ENCODE results near the gene ALDH1B1.
"Not testable (repeated sequence)": the region's sequence is repeated elsewhere in the genome, so short reads cannot be mapped to it uniquely, and the experiment has no call there.

Gene ALDH1B1

GRCh38 chr9:38363589-38363925 lies 28.9 kb upstream of the ALDH1B1 start:
- no peak overlapping the region for H3K9ac ChIP-seq (ENCODE audit: low read length)
- no peaks in the 10 kb centered on the region for H3K27me3 ChIP-seq (ENCODE audit: control insufficient read depth, insufficient read depth, low read length)
- H3K36me3 ChIP-seq (ENCODE audit: control insufficient read depth, low read depth, low read length), result no peaks in the 10 kb centered on the region
- H3K4me1 ChIP-seq (ENCODE audit: control insufficient read depth, low read depth, low read length), result no peaks in the 10 kb centered on the region
- H3K9me3 ChIP-seq (ENCODE audit: control insufficient read depth, low read depth, low read length), result no peaks in the 10 kb centered on the region
- no peak overlapping the region for H3K27ac ChIP-seq (ENCODE audit: low read length)
- no peak overlapping the region for H3K4me3 ChIP-seq (ENCODE audit: low read length)

- H3K9ac ChIP-seq (ENCODE audit: low read length), result no peak overlapping the region
- H3K27me3 ChIP-seq (ENCODE audit: control insufficient read depth, insufficient read depth, low read length), result peaks cover 12% of the 10 kb centered on the region
- no peaks in the 10 kb centered on the region for H3K36me3 ChIP-seq (ENCODE audit: control insufficient read depth, low read depth, low read length)
- no peak overlapping the region for H3K4me3 ChIP-seq (ENCODE audit: low read length)
- H3K27ac ChIP-seq (ENCODE audit: low read length), result no peak overlapping the region
- H3K4me1 ChIP-seq (ENCODE audit: control insufficient read depth, low read depth, low read length), result no peaks in the 10 kb centered on the region
- no peaks in the 10 kb centered on the region for H3K9me3 ChIP-seq (ENCODE audit: control insufficient read depth, low read depth, low read length)
Measured at GRCh38 chr9:38367898-38368297, 24.6 kb upstream of the ALDH1B1 start.

GRCh38 chr9:38368731-38369130 lies 23.8 kb upstream of the ALDH1B1 start:
- Histone ChIP-seq H3K27ac (ENCODE audit: low read length) (no peak overlapping the region), H3K9me3 (ENCODE audit: control insufficient read depth, low read depth, low read length) (no peaks in the 10 kb centered on the region), H3K4me3 (ENCODE audit: low read length) (no peak overlapping the region), H3K36me3 (ENCODE audit: control insufficient read depth, low read depth, low read length) (no peaks in the 10 kb centered on the region), H3K4me1 (ENCODE audit: control insufficient read depth, low read depth, low read length) (no peaks in the 10 kb centered on the region), H3K27me3 (ENCODE audit: control insufficient read depth, insufficient read depth, low read length) (peaks cover 13% of the 10 kb centered on the region), H3K9ac (ENCODE audit: low read length) (no peak overlapping the region)

- no peaks in the 10 kb centered on the region for H3K36me3 ChIP-seq (ENCODE audit: control insufficient read depth, low read depth, low read length)
- H3K4me1 ChIP-seq (ENCODE audit: control insufficient read depth, low read depth, low read length), result no peaks in the 10 kb centered on the region
Measured at GRCh38 chr9:38370176-38370575, 22.3 kb upstream of the ALDH1B1 start.

GRCh38 chr9:38371495-38371894 lies 21.0 kb upstream of the ALDH1B1 start:
- no peak overlapping the region for H3K27ac ChIP-seq (ENCODE audit: low read length)
- H3K4me1 ChIP-seq (ENCODE audit: control insufficient read depth, low read depth, low read length), result no peaks in the 10 kb centered on the region
- H3K4me3 ChIP-seq (ENCODE audit: low read length), result no peak overlapping the region
- no peak overlapping the region for H3K9ac ChIP-seq (ENCODE audit: low read length)
- no peaks in the 10 kb centered on the region for H3K36me3 ChIP-seq (ENCODE audit: control insufficient read depth, low read depth, low read length)
- peaks cover 13% of the 10 kb centered on the region for H3K27me3 ChIP-seq (ENCODE audit: control insufficient read depth, insufficient read depth, low read length)
- no peaks in the 10 kb centered on the region for H3K9me3 ChIP-seq (ENCODE audit: control insufficient read depth, low read depth, low read length)

More at GRCh38 chr9:38370176-38370575, 22.3 kb upstream of the ALDH1B1 start:
- H3K27ac ChIP-seq (ENCODE audit: low read length), result no peak overlapping the region
- H3K9me3 ChIP-seq (ENCODE audit: control insufficient read depth, low read depth, low read length), result no peaks in the 10 kb centered on the region
- peaks cover 13% of the 10 kb centered on the region for H3K27me3 ChIP-seq (ENCODE audit: control insufficient read depth, insufficient read depth, low read length)
- H3K4me3 ChIP-seq (ENCODE audit: low read length), result no peak overlapping the region
- no peak overlapping the region for H3K9ac ChIP-seq (ENCODE audit: low read length)

GRCh38 chr9:38372762-38373619 lies 19.5 kb upstream of the ALDH1B1 start:
- Histone ChIP-seq H3K4me3 (ENCODE audit: low read length) (no peak overlapping the region), H3K4me1 (ENCODE audit: control insufficient read depth, low read depth, low read length) (no peaks in the 10 kb centered on the region), H3K9ac (ENCODE audit: low read length) (no peak overlapping the region), H3K9me3 (ENCODE audit: control insufficient read depth, low read depth, low read length) (no peaks in the 10 kb centered on the region), H3K36me3 (ENCODE audit: control insufficient read depth, low read depth, low read length) (no peaks in the 10 kb centered on the region), H3K27me3 (ENCODE audit: control insufficient read depth, insufficient read depth, low read length) (peaks cover 13% of the 10 kb centered on the region), H3K27ac (ENCODE audit: low read length) (no peak overlapping the region)

- Histone ChIP-seq H3K4me1 (ENCODE audit: control insufficient read depth, low read depth, low read length) (no peaks in the 10 kb centered on the region), H3K27me3 (ENCODE audit: control insufficient read depth, insufficient read depth, low read length) (peaks cover 16% of the 10 kb centered on the region), H3K4me3 (ENCODE audit: low read length) (no peak overlapping the region), H3K9me3 (ENCODE audit: control insufficient read depth, low read depth, low read length) (no peaks in the 10 kb centered on the region), H3K27ac (ENCODE audit: low read length) (no peak overlapping the region), H3K36me3 (ENCODE audit: control insufficient read depth, low read depth, low read length) (no peaks in the 10 kb centered on the region), H3K9ac (ENCODE audit: low read length) (no peak overlapping the region)
Measured at GRCh38 chr9:38373679-38374078, 18.8 kb upstream of the ALDH1B1 start.

- no peak overlapping the region for H3K27ac ChIP-seq (ENCODE audit: low read length)
- H3K4me1 ChIP-seq (ENCODE audit: control insufficient read depth, low read depth, low read length), result no peaks in the 10 kb centered on the region
- H3K9ac ChIP-seq (ENCODE audit: low read length), result no peak overlapping the region
- H3K36me3 ChIP-seq (ENCODE audit: control insufficient read depth, low read depth, low read length), result no peaks in the 10 kb centered on the region
- H3K4me3 ChIP-seq (ENCODE audit: low read length), result no peak overlapping the region
- peaks cover 29% of the 10 kb centered on the region for H3K27me3 ChIP-seq (ENCODE audit: control insufficient read depth, insufficient read depth, low read length)
- no peaks in the 10 kb centered on the region for H3K9me3 ChIP-seq (ENCODE audit: control insufficient read depth, low read depth, low read length)
Measured at GRCh38 chr9:38374847-38375571, 17.5 kb upstream of the ALDH1B1 start.

- H3K27ac ChIP-seq (ENCODE audit: low read length), result no peak overlapping the region
- peaks cover 32% of the 10 kb centered on the region for H3K27me3 ChIP-seq (ENCODE audit: control insufficient read depth, insufficient read depth, low read length)
- no peaks in the 10 kb centered on the region for H3K9me3 ChIP-seq (ENCODE audit: control insufficient read depth, low read depth, low read length)
- H3K4me1 ChIP-seq (ENCODE audit: control insufficient read depth, low read depth, low read length), result peaks cover 4% of the 10 kb centered on the region
- no peak overlapping the region for H3K9ac ChIP-seq (ENCODE audit: low read length)
- H3K36me3 ChIP-seq (ENCODE audit: control insufficient read depth, low read depth, low read length), result no peaks in the 10 kb centered on the region
- no peak overlapping the region for H3K4me3 ChIP-seq (ENCODE audit: low read length)
Measured at GRCh38 chr9:38375572-38375963, 16.9 kb upstream of the ALDH1B1 start.

- H3K27me3 ChIP-seq (ENCODE audit: control insufficient read depth, insufficient read depth, low read length), result peaks cover 32% of the 10 kb centered on the region
- peaks cover 10% of the 10 kb centered on the region for H3K4me1 ChIP-seq (ENCODE audit: control insufficient read depth, low read depth, low read length)
Measured at GRCh38 chr9:38376021-38376670, 16.4 kb upstream of the ALDH1B1 start.

GRCh38 chr9:38377336-38378083 lies 15.0 kb upstream of the ALDH1B1 start:
- peaks cover 38% of the 10 kb centered on the region for H3K27me3 ChIP-seq (ENCODE audit: control insufficient read depth, insufficient read depth, low read length)
- H3K27ac ChIP-seq (ENCODE audit: low read length); H3K36me3 ChIP-seq (ENCODE audit: control insufficient read depth, low read depth, low read length); H3K9me3 ChIP-seq (ENCODE audit: control insufficient read depth, low read depth, low read length); H3K4me3 ChIP-seq (ENCODE audit: low read length); H3K9ac ChIP-seq (ENCODE audit: low read length): not testable (repeated sequence)
- peaks cover 16% of the 10 kb centered on the region for H3K4me1 ChIP-seq (ENCODE audit: control insufficient read depth, low read depth, low read length)

More at GRCh38 chr9:38376021-38376670, 16.4 kb upstream of the ALDH1B1 start:
- no peak overlapping the region for H3K27ac ChIP-seq (ENCODE audit: low read length)
- H3K9me3 ChIP-seq (ENCODE audit: control insufficient read depth, low read depth, low read length), result no peaks in the 10 kb centered on the region
- H3K4me3 ChIP-seq (ENCODE audit: low read length), result no peak overlapping the region
- H3K36me3 ChIP-seq (ENCODE audit: control insufficient read depth, low read depth, low read length), result no peaks in the 10 kb centered on the region
- no peak overlapping the region for H3K9ac ChIP-seq (ENCODE audit: low read length)

All from iPS-18a (cell line).